Mesenchymal stem cell (in vitro differentiated cells and primary cell): ENCODE results near the gene SPTA1.

Experiments used
- DNase-seq: peaks from one replicate; pipeline ENCODE4 v3.0.0-alpha.2; 2013
- H2AFZ ChIP-seq: one replicate; pipeline ENCODE4 v1.6.1; 2013; ENCODE audit warnings: low read depth, mild to moderate bottlenecking, control low read depth, inconsistent platforms, low read length, moderate library complexity
- H2AK5ac ChIP-seq: 2 replicates; pipeline ENCODE4 v1.6.1; 2013; ENCODE audit warnings: low read length, moderate library complexity, mild to moderate bottlenecking, inconsistent platforms; ENCODE audit not compliant: severe bottlenecking
- H2BK120ac ChIP-seq: one replicate; pipeline ENCODE4 v1.6.1; 2013; ENCODE audit warnings: low read depth, mild to moderate bottlenecking, inconsistent platforms, low read length, moderate library complexity
- H2BK12ac ChIP-seq, 2 experiments: one replicate each; pipeline ENCODE4 v1.6.1; 2013; ENCODE audit warnings: inconsistent platforms in 2 of 2, low read length in 2 of 2, mild to moderate bottlenecking in 2 of 2, moderate library complexity in 2 of 2, control low read depth in 1 of 2
- H2BK15ac ChIP-seq: one replicate; pipeline ENCODE4 v1.6.1; 2013; ENCODE audit warnings: mild to moderate bottlenecking, low read depth, inconsistent platforms; ENCODE audit not compliant: poor library complexity, severe bottlenecking
- H2BK5ac ChIP-seq: 2 replicates; pipeline ENCODE4 v1.6.1; 2013; ENCODE audit warnings: low read depth, mild to moderate bottlenecking, low read length, control low read depth, inconsistent platforms; ENCODE audit not compliant: poor library complexity, severe bottlenecking
- H3K14ac ChIP-seq, 2 experiments: one replicate each; pipeline ENCODE4 v1.6.1; 2013; ENCODE audit warnings: inconsistent platforms in 2 of 2, low read length in 2 of 2, control low read depth in 1 of 2, mild to moderate bottlenecking in 1 of 2, moderate library complexity in 1 of 2
- H3K18ac ChIP-seq, 2 experiments: one replicate each; pipeline ENCODE4 v1.6.1; 2013; ENCODE audit warnings: inconsistent platforms in 2 of 2, low read length in 2 of 2, control low read depth in 1 of 2, low read depth in 1 of 2, mild to moderate bottlenecking in 1 of 2
- H3K23ac ChIP-seq, 2 experiments: one replicate each; pipeline ENCODE4 v1.6.1; 2013; ENCODE audit warnings: inconsistent platforms in 2 of 2, low read length in 2 of 2, mild to moderate bottlenecking in 2 of 2, moderate library complexity in 2 of 2, control low read depth in 1 of 2
- H3K27ac ChIP-seq: 2 replicates; pipeline ENCODE4 v1.5.1; 2013; ENCODE audit warnings: mild to moderate bottlenecking, moderate library complexity, low read length, control low read depth, inconsistent platforms; ENCODE audit not compliant: poor library complexity, severe bottlenecking
- H3K27me3 ChIP-seq, 2 experiments: 2 replicates each; pipeline versions ENCODE4 v1.6.1 to v1.7.0; 2013; ENCODE audit warnings: low read length in 2 of 2, mild to moderate bottlenecking in 2 of 2, moderate library complexity in 2 of 2, control low read depth in 1 of 2, inconsistent platforms in 1 of 2; ENCODE audit not compliant: control insufficient read depth in 1 of 2, insufficient read depth in 1 of 2
- H3K36me3 ChIP-seq, 2 experiments: 2 replicates each; pipeline versions ENCODE4 v1.6.1 to v1.7.0; 2013; ENCODE audit warnings: low read length in 2 of 2, control low read depth in 1 of 2, inconsistent platforms in 1 of 2, low read depth in 1 of 2, mild to moderate bottlenecking in 1 of 2; ENCODE audit not compliant: insufficient read depth in 2 of 2, control insufficient read depth in 1 of 2
- H3K4ac ChIP-seq, 2 experiments: one replicate each; pipeline ENCODE4 v1.6.1; 2013; ENCODE audit warnings: inconsistent platforms in 2 of 2, low read length in 2 of 2, mild to moderate bottlenecking in 2 of 2, moderate library complexity in 2 of 2, control low read depth in 1 of 2, low read depth in 1 of 2
- H3K4me1 ChIP-seq: 2 replicates; pipeline ENCODE4 v1.6.1; 2013; ENCODE audit warnings: low read depth, low read length, control low read depth; ENCODE audit not compliant: control insufficient read depth, insufficient read depth
- H3K4me2 ChIP-seq: 2 replicates; pipeline ENCODE4 v1.6.1; 2013; ENCODE audit warnings: low read length, mild to moderate bottlenecking, inconsistent platforms; ENCODE audit not compliant: poor library complexity, severe bottlenecking
- H3K4me3 ChIP-seq, 2 experiments: 2 replicates each; pipeline versions ENCODE4 v1.5.1 to v1.7.0; 2013; ENCODE audit warnings: low read length in 2 of 2, mild to moderate bottlenecking in 2 of 2, control low read depth in 1 of 2, low read depth in 1 of 2; ENCODE audit not compliant: insufficient read depth in 1 of 2
- H3K79me1 ChIP-seq: replicated peaks from 2 replicates; pipeline ENCODE4 v1.6.1; 2013; ENCODE audit warnings: mild to moderate bottlenecking, control low read depth, low read length, inconsistent platforms; ENCODE audit not compliant: poor library complexity, severe bottlenecking
- H3K9ac ChIP-seq: 2 replicates; pipeline ENCODE4 v1.7.0; 2013; ENCODE audit warnings: mild to moderate bottlenecking, low read length, moderate library complexity
- H3K9me3 ChIP-seq: 2 replicates; pipeline ENCODE4 v1.7.0; 2013; ENCODE audit warnings: mild to moderate bottlenecking, low read length; ENCODE audit not compliant: control insufficient read depth
- H4K8ac ChIP-seq: one replicate; pipeline ENCODE4 v1.6.1; 2013; ENCODE audit warnings: inconsistent platforms, mild to moderate bottlenecking, low read length, moderate library complexity
- H4K91ac ChIP-seq: one replicate; pipeline ENCODE4 v1.6.1; 2013; ENCODE audit warnings: mild to moderate bottlenecking, low read length, inconsistent platforms
- WGBS: methylation state at CpG from one replicate; pipeline ENCODE4 v1.1.7; 2013; ENCODE audit warnings: mixed read lengths; 5-methylcytosine and 5-hydroxymethylcytosine counted together

Gene SPTA1

GRCh38 chr1:158638146-158638545 is 48.4 kb downstream of the SPTA1 start:
- no peak overlapping the region for H3K4me2 ChIP-seq
- no peak overlapping the region for H3K27ac ChIP-seq
- no peak overlapping the region for H3K4me3 ChIP-seq
- H3K9me3 ChIP-seq = no peaks in the 10 kb centered on the region
- H2BK12ac ChIP-seq = no peak overlapping the region
- no peaks in the 10 kb centered on the region for H3K4me1 ChIP-seq
- H2BK15ac ChIP-seq = no peak overlapping the region
- H2AK5ac ChIP-seq = no peak overlapping the region
- no peak overlapping the region for H2AFZ ChIP-seq
- no peak overlapping the region for H2BK5ac ChIP-seq
- no peaks in the 10 kb centered on the region for H3K79me1 ChIP-seq
- no peaks in the 10 kb centered on the region for H3K36me3 ChIP-seq
- no peak overlapping the region for H3K9ac ChIP-seq
- no peaks in the 10 kb centered on the region for H3K27me3 ChIP-seq
- no peak for DNase-seq
- no peak overlapping the region for H3K23ac ChIP-seq
- 93% methylated on average over 3 of the region's 4 CpGs for WGBS
- no peak overlapping the region for H4K91ac ChIP-seq
- no peak overlapping the region for H4K8ac ChIP-seq
- no peak overlapping the region for H3K14ac ChIP-seq
- no peak overlapping the region for H3K18ac ChIP-seq
- H3K4ac ChIP-seq = no peak overlapping the region
- H2BK120ac ChIP-seq = no peak overlapping the region

- no peak overlapping the region for H2BK120ac ChIP-seq
- no peak overlapping the region for H3K27ac ChIP-seq
- H4K8ac ChIP-seq = no peak overlapping the region
- no peaks in the 10 kb centered on the region for H3K27me3 ChIP-seq
- no peak overlapping the region for H3K14ac ChIP-seq
- no peak overlapping the region for H3K4me3 ChIP-seq
- H3K23ac ChIP-seq = no peak overlapping the region
- H2AK5ac ChIP-seq = no peak overlapping the region
- no peak overlapping the region for H3K4ac ChIP-seq
- H2AFZ ChIP-seq = no peak overlapping the region
- H3K4me2 ChIP-seq = no peak overlapping the region
- H3K9ac ChIP-seq = no peak overlapping the region
- DNase-seq = no peak
- H2BK15ac ChIP-seq = no peak overlapping the region
- no peaks in the 10 kb centered on the region for H3K4me1 ChIP-seq
- no peak overlapping the region for H2BK12ac ChIP-seq
- H3K79me1 ChIP-seq = no peaks in the 10 kb centered on the region
- WGBS = 78% methylated on average over 1 of the region's 3 CpGs
- no peak overlapping the region for H4K91ac ChIP-seq
- H3K9me3 ChIP-seq = no peaks in the 10 kb centered on the region
- H2BK5ac ChIP-seq = no peak overlapping the region
- H3K36me3 ChIP-seq = no peaks in the 10 kb centered on the region
- H3K18ac ChIP-seq = no peak overlapping the region
These were observed 72.8 kb downstream of the SPTA1 start for GRCh38 chr1:158613764-158614163.

- Histone ChIP-seq H2BK120ac (no peak overlapping the region), H3K23ac (no peak overlapping the region), H4K8ac (no peak overlapping the region), H2AK5ac (no peak overlapping the region), H2BK12ac (no peak overlapping the region), H2BK5ac (no peak overlapping the region), H3K14ac (no peak overlapping the region), H3K18ac (no peak overlapping the region), H3K79me1 (no peaks in the 10 kb centered on the region), H3K36me3 (no peaks in the 10 kb centered on the region), H2AFZ (no peak overlapping the region), H3K4me3 (no peak overlapping the region), H2BK15ac (no peak overlapping the region), H4K91ac (no peak overlapping the region), H3K4ac (no peak overlapping the region), H3K4me1 (no peaks in the 10 kb centered on the region), H3K9me3 (no peaks in the 10 kb centered on the region), H3K9ac (no peak overlapping the region), H3K27ac (no peak overlapping the region), H3K4me2 (no peak overlapping the region), H3K27me3 (no peaks in the 10 kb centered on the region)
- DNase-seq = no peak
- 83% methylated on average over 1 of the region's 3 CpGs for WGBS
These were observed 74.6 kb downstream of the SPTA1 start for GRCh38 chr1:158611916-158612315.

GRCh38 chr1:158607296-158607695 is 79.2 kb downstream of the SPTA1 start:
- no peak overlapping the region for H3K4me3 ChIP-seq
- 36% methylated on average over 1 of the region's 1 CpG for WGBS
- no peak overlapping the region for H2BK12ac ChIP-seq
- no peak overlapping the region for H4K91ac ChIP-seq
- no peak overlapping the region for H3K9ac ChIP-seq
- no peak overlapping the region for H3K18ac ChIP-seq
- no peak overlapping the region for H4K8ac ChIP-seq
- H2BK120ac ChIP-seq = no peak overlapping the region
- H3K4ac ChIP-seq = no peak overlapping the region
- no peak overlapping the region for H3K4me2 ChIP-seq
- DNase-seq = no peak
- no peaks in the 10 kb centered on the region for H3K9me3 ChIP-seq
- H2AFZ ChIP-seq = no peak overlapping the region
- H3K4me1 ChIP-seq = no peaks in the 10 kb centered on the region
- H3K14ac ChIP-seq = no peak overlapping the region
- no peak overlapping the region for H2BK5ac ChIP-seq
- no peak overlapping the region for H3K27ac ChIP-seq
- H2BK15ac ChIP-seq = no peak overlapping the region
- H3K27me3 ChIP-seq = no peaks in the 10 kb centered on the region
- H3K36me3 ChIP-seq = no peaks in the 10 kb centered on the region
- no peak overlapping the region for H2AK5ac ChIP-seq
- no peak overlapping the region for H3K23ac ChIP-seq
- H3K79me1 ChIP-seq = no peaks in the 10 kb centered on the region
